Left cardiac atrium (tissue), 4 donors: Measurements from ENCODE around the gene ATP8B4. TPM values are rescaled to one million over a fixed set of nuclear protein-coding genes. Genes with fewer than 3 reads are reported as not detected.
"Not testable (repeated sequence)": the region's sequence is repeated elsewhere in the genome, so short reads cannot be mapped to it uniquely, and the experiment has no call there.

Experiments used
- ATAC-seq, 2 donors: fragments of 200-7000 bp; cut with Tn5 transposase; one replicate each; pipeline ENCODE4 v1.9.1; 2020; ENCODE audit warnings: mild to moderate bottlenecking in 2 of 2, moderate library complexity in 2 of 2
- DNase-seq: peaks from one replicate; pipeline ENCODE4 v3.0.0-alpha.2; 2020
- intact Hi-C, 2 donors: fragments of 100-400 bp; cut with DNase I; formaldehyde crosslinking; loops; one replicate each; pipeline versions ENCODE4 v1.14.1 to v1.15.1; 2022 to 2023
- total RNA-seq, 2 donors: library from RNA; stranded (reverse); fragmentation: NEBNext Ultra II Directional; extraction: Animal tissue kit (Norgen Biotek cat#: 25700); gene quantifications; one replicate each; pipeline ENCODE4 v1.2.1, GENCODE V29; 2021
- donor health status: DM: no; HTN: yes; CAD: no.
- donor health status: DM: no; HTN: yes; CAD: no; lungs with severe emphysema.
- donor health status: DM: yes; HTN: yes; CAD: no.
- donor health status: Dilated cardiomyopathy.

ATP8B4 gene
- total RNA-seq, 2 donors from 2014 or later, result 5.4 to 9.7 TPM

- DNase-seq (no peak), ATAC-seq (no peak)
- intact Hi-C loops, result no loop called here
These were observed 128.0 kb downstream of the ATP8B4 start for GRCh38 chr15:49990835-49991545.

DNA sequence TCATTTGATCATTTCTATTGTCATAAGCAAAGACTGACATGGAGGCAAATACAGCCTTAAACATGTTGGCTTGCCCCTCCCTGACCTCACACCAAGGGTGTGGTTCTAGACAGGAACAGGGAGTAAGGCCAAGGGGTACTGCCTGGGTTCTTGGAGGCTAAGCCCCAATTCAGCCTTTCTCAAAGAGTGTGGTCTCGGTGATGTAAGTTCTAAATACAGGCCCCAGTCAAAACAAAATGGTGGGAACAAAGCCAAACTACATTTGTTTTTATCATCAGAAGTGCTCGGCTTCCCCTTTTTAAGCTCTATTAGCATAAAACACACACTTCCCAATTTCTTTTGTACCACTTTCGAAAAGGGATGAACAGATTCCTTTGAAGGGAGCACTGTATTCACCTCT lies 129.5 kb downstream of the ATP8B4 start:
- DNase-seq, result no peak
- intact Hi-C loops, result no loop called here
- ATAC-seq, result peak; percentile 23 to 74

DNA sequence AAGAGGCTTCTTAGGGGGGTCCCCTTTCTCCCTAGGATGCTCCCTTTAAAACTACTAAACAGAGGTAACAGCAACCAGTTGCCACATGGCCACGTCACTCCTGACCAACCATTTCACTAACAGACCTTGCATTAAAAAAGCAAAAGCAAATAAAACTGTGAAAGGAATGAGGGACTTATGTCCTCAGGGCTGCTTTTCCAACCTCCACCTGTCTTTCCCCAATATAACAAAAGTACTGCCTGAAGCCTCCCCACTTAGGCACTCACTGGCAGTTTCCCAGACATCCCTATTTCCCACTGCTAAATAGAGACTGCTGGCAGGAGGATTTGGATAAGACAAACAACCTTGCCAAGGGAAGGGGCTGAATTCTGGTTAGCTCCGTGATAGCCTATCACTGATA lies 130.3 kb downstream of the ATP8B4 start:
- DNase-seq (no peak), ATAC-seq (no peak)
- intact Hi-C loops, result no loop called here

GRCh38 chr15:49987896-49988295 lies 131.1 kb downstream of the ATP8B4 start:
- intact Hi-C loops, result no loop called here
- no peak for ATAC-seq
- DNase-seq, result no peak

GRCh38 chr15:49987198-49987785 lies 131.7 kb downstream of the ATP8B4 start:
- ATAC-seq, result peak in 1 of 2 donors; percentile 49
- intact Hi-C loops, result no loop called here
- DNase-seq, result no peak

- intact Hi-C loops, result no loop called here
- DNase-seq (no peak), ATAC-seq (no peak)
These were observed 132.7 kb downstream of the ATP8B4 start for GRCh38 chr15:49986326-49986725.

GRCh38 chr15:49985463-49985862 lies 133.6 kb downstream of the ATP8B4 start:
- DNase-seq (no peak), ATAC-seq (no peak)
- intact Hi-C loops, result no loop called here

DNA sequence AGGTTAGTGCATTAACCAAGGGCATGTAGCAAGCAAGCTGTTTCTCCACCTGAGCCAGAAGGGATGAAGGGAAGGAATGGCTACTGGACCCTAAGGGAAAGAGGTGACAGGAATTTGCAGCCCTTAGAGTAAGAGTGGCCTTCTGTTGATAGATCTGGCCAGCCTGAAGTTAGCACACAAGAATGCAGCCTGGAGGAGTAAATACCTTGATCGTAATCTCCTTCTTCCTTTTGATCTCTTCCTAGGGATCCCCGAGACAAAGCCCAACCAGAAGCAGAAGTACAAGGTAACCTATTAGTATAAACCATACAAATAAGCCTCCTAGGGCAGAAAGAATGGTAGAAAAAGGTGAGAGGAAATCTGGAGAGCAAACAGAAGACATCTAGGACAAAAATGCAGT lies 134.6 kb downstream of the ATP8B4 start:
- intact Hi-C loops, result no loop called here
- no peak for ATAC-seq
- no peak for DNase-seq

DNA sequence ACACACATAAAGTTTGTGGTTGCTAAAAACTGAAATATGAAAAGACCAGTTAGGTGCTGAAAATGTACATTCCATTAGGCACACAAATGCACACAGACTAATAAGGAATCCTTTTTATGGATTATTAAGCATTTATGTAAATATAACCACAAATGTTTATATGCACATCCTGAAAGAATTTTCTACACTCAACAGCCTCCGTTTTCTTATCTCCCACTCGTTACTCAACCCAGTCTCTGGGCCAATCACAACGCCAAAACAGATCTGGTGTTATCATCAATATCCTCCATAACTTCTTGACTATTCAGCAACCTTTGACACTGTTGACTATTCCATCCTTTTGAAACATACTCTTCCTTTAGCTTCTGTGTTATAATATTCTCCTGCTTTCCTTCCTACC lies 136.4 kb downstream of the ATP8B4 start:
- ATAC-seq (no peak), DNase-seq (no peak)
- intact Hi-C loops, result no loop called here

DNA sequence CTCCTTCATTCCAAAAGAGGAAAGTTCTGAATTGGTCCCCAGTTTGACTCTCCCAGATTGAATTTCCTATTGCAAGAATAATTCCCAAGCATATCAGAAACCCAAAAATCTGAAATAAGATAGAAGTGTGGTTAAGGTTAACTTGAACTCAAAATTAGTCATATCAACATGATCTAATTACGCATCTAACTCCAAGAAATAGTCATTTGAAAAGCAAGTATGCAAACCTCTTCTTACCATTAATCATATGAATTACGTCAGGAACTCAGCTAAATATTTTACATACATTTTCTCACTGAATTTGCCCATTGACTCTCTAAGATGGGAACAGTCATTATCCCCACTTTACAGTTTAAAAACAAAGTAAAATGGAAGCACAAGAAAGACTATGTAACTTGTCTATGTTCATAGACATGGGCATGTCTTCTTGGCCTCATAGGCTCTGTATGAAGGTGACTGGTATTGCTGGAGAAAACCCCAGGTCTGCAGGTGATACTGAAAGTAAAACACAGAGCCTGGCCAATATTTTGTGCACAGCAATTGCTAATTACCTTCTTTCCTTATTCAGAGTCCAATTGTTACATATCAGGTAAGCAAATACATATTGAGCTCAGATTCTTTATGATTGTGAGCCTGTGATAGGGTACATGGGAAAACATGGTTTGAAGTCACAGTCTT lies 139.2 kb downstream of the ATP8B4 start:
- DNase-seq (no peak), ATAC-seq (no peak)
- intact Hi-C loops, result no loop called here

DNA sequence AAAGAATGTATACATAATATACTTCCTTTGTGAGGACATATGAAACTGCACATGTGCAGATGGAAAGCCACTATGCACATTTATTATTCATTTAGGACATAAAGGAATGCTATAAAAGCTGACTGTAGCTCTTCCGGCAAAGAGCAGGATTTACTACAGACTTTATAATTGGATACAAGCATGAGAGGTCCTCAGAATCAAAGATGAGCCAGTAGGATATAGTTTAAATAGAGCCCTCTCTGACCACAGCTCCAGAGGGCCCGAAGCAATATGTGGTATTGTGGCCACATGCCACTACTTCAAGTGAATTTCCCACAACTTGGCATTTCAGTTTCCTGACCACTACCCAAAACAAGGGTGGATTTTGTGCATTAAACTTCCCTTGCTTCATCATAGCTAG lies 140.9 kb downstream of the ATP8B4 start:
- intact Hi-C loops, result no loop called here
- ATAC-seq (no peak), DNase-seq (no peak)

- intact Hi-C loops, result no loop called here
- DNase-seq (no peak), ATAC-seq (no peak)
These were observed 141.7 kb downstream of the ATP8B4 start for GRCh38 chr15:49977306-49977705.

DNA sequence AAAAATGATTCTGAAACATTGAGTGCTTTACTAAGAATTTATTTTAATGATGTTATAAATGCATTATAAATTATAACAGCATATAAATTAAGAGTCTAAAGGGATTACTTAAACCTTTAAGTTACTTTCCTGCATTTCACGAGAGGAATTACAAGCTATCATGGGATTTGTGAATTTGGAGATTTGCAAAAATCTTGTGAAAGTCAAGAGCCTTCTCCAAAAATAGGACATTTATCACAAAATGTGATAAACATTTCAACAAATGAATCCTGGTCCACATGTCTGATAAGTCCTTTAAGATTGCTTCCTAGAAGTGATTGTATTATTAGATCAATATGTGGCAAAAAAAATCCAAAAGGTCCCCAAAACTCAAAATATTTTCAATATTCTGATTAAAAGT lies 154.5 kb downstream of the ATP8B4 start:
- DNase-seq (no peak), ATAC-seq (no peak)
- intact Hi-C loops, result no loop called here

DNA sequence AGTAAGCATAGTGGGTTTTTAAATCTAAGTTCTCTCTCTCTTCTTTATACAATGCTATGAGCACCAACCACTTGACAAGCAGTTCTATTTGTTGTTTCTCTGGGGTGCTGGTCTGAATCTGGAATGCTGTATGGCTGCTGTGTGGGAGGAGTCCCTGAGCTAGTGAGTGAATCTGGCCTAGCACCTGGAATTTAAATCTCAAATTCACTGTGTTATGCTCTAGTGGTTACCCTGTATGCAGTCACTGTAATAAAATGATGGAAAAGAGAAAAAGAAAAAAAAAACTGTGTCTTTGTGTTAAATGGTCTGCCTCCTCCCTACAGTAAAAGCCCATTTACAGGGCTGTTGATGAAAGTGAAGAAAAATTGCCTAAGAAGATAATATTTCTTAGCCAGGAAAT lies 155.0 kb downstream of the ATP8B4 start:
- intact Hi-C loops, result no loop called here

DNA sequence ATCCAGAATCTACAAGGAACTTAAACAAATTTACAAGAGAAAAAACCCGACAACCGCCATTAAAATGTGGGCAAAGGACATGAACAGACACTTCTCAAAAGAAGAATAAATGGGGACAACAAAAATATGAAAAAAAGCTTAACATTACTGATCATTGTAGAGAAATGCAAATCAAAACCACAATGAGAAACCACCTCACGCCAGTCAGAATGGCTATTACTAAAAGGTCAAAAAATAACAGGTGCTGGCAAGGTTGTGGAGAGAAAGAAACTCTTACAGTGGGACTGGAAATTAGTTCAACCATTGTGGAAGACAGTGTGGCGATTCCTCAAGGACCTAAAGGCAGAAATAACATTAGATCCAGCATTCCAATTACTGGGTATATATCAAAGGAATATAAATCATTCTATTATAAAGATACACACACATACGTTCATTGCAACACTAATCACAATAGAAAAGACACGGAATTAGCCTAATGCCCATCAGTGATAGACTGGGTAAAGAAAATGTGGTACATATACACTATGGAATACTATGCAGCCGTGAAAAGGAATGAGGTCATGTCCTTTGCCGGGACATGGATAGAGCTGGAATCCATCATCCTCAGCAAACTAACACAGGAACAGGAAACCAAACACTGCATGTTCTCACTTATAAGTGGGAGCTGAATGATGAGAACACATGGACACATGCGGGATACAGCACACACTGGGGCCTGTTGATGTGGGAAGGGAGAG lies 155.8 kb downstream of the ATP8B4 start:
- ATAC-seq, intact Hi-C loops, DNase-seq: not testable (repeated sequence)

More for the DNA sequence above, 155.0 kb downstream of the ATP8B4 start:
- no peak for DNase-seq
- no peak for ATAC-seq

GRCh38 chr15:49962044-49962602 lies 156.9 kb downstream of the ATP8B4 start:
- intact Hi-C loops, result no loop called here
- no peak for ATAC-seq
- DNase-seq, result no peak

DNA sequence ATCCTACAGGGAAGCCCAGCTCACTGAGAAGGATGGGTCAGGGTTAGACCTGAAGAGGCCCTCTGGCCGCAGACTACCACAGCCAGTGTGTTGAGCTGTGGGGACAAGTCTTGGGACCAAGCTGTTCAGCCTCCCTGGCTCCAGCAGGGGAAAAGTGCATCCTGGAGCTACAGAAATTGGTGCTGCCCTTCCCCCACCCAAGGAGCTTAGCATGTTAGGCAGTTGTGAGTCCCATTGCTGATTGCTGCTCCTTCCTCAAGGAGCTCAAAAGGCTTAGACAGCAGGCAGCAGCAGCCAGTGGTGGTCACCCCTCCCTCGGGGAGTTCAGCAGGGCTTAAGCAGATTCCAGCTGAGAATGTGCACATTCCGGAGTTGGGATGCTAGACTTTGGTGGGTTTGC lies 165.6 kb downstream of the ATP8B4 start:
- ATAC-seq (no peak), DNase-seq (no peak)
- intact Hi-C loops, result no loop called here

DNA sequence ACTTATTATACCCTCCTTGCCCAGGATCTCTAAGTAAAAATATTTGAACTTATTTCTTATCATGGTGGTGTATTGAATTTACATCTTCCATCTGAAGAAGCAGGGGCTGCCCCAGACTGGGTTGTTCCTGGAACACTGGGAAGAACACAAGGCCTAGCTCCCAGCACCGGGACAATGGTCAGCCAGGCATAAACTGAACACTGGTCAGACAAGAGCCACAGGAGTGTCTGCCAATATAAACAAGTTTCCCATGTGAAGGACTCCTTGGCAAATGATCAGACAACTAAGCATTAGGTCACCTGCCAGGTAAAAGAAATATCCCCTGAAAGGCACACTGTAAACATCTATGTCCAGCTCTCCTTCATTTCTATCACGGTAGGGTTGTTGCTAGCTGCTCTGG lies 172.4 kb downstream of the ATP8B4 start:
- intact Hi-C loops, result no loop called here
- ATAC-seq, result no peak

GRCh38 chr15:49934487-49934886 lies 184.5 kb downstream of the ATP8B4 start:
- ATAC-seq (no peak), DNase-seq (no peak)
- intact Hi-C loops, result loop anchor here in 1 of 2 donors (10.0 kb wide), 1 partner anchor 60 kb away; no protein-coding TSS in a partner anchor

More for the DNA sequence above, 172.4 kb downstream of the ATP8B4 start:
- DNase-seq, result no peak
